GM18508 (cell line): ENCODE data around the gene RAB4A.
"Not testable (repeated sequence)": the region's sequence is repeated elsewhere in the genome, so short reads cannot be mapped to it uniquely, and the experiment has no call there.

Source experiments
- ATAC-seq: cut with Tn5 transposase; IDR thresholded peaks from one replicate; pipeline ENCODE4 v1.9.1; 2021; ENCODE audit warnings: moderate number of reproducible peaks; ENCODE audit not compliant: insufficient read depth, unreplicated experiment

Gene RAB4A

DNA sequence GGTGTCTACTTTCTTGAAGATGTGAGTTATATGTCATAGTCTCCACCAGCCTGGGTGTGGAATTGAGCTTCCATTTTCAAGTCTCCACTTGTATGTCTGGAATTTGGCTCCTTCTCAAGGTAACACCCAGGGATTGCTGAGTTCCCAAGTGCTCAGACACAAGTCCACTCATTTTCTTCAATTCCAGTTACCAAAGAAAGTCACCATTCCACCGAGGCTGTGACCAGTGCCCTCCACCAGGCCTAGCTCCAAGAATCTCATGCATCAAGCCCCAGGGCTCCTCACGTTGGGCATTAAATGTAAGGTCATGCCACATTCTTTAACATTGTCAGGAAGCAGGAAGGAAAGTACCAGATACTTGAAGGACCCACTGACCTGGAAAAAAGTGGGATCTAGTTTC lies 2.4 kb upstream of the RAB4A start:
- no peak for ATAC-seq

DNA sequence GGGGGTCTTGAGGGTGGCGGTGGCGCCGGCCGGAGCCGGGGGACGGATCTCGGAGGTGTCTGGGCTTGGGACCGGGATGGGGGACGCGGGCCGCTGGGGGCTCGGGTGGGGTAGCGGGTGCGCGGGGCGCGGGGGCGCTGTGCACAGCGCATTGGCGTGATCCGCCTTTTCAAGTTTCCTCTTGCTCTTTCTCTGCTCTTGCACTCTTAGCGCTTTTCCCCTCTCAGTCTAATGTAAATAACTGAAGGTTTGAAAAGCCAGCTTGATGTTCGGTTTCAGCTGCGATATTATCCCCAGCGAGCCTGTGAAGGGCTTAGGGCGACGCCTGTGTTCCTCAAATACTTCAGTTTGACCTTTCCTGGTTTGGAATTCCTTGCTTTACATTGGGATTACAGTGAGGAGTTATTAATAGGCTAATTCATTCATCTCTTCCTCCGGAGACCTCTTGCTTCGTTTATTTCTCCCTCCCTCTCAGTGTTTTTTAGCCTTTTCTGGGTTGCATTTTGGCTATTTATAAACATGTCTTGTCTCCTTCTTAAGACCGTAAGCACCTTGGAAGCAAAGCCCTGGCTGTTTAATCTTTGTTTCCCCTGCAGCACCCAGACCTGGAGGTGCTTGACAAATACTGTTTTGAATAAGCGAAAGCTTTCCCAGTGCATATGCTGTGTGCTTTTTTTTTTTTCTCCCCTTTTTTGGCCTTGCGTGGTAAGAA lies 693 bp downstream of the RAB4A start:
- ATAC-seq = no peak

DNA sequence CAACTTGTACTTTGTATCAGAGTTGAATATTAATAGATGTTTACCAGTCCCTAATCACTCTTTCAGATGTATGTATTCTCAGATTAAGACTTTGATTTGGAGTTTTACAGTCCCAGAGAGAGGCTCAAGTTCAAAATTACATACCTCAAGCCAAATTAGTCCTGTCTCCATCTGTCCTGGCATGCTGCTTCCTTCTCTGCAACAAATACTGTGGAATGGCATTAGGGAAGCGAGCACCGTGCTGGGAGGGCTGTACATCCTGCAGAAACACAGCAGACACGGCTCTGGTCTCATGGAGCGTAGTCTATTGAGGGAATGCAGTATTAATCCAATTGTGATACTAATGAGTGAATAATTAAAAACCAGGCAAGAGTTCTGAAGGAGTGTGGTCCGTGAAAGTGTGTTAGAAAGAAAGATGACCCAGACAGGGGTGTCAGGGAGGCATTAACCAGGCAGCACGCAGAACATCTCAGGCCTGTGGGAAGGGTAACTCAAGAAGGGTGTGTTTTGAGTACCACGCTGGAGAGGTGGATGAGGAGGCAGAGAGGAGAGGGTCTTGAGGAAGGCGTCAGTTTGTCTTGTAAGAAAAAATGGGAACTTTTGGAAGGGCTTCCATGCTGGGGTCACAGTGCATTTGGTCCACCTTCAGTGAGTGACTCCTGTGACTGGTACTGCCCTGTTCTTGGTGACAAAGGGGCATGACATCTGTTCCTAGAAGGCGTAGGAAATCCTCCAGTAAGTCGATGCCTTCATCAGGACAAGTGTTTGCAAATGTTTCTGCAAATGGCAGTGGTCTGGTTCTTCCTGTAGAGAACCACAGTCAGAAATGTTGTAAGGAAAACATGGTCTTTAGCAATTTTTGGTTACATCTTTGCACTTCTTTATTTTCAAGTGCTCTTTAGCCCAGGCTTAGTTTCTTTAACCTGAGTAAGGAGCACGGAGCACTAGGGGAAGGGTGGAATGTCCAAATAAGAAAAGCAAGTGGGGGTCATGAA lies 1.6 kb downstream of the RAB4A start:
- no peak for ATAC-seq

DNA sequence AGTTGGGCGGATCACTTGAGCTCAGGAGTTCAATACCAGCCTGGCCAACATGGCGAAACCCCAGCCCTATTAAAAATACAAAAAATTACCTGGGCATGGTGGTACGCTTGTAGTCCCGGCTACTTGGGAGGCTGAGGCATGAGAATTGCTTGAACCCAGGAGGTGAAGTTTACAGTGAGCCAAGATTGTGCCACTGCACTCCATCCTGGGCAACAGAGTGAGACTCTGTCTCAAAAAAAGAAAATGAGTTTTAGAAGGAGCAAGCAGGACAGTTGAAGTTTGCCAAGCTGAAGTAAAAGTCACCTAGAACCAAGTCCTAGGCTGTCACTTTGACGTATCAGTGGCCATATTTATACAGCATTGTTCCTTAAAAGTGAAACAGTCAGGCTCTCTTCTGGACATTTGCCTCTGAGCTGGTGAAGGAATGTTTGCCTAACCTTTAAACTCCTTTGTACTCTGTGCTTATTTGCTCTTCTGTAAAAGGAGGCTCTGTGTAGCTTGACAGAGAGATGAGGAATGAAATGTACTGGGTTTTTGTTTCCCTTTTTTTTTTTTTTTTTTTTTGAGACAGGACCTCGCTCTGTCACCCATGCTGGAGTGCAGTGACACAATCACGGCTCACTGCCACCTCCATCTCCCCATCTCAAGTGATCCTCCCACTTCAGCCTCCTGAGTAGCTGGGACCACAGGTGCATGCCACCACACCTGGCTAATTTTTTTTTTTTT lies 2.8 kb downstream of the RAB4A start:
- ATAC-seq = no peak

DNA sequence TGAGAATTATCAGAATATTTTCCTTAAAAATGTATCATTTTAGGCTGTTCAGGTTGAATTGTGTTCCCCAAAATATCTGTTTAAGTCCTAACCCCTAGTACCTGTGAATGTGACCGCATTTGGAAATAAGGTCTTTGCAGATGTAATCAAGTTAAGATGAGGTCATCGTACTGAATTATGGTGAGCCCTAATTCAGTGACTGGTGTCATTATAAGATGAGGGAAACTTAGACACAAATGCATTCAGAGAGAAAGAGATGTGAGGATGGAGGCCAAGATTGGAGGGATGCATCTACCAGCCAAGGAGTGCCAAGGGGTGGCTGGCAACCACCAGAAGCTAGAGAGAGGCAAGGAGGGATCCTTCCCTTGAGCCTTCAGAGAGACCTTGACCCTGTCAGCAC lies 4.1 kb downstream of the RAB4A start:
- ATAC-seq = no peak

DNA sequence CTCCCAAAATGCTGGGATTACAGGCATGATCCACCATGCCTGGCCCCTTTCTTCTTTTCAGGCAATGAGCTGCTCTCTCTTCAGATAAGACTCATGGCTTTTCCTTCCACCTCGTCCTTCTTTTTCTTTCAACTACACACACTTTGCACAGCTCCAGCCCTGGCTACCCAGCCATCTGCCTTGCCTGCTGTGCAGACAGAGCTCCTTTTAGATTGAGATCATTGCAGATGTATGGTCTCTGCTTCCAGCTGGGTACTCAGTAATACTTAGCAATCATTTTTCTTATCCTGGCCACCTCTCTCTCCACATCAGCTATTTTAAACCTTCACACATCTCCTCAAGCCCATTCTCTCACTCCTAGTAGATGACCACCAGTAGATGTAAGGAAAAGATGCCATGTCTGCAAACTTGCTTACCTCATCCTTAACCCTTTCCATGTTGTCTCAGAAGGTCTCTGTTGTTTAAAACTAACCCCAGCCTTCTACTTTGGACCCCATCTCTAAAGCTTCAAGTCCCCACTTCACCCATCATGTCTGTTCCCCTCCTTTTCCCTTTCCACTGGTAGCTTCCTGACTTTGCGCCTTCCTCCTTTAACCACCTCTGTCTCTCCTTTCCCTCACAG lies 7.3 kb downstream of the RAB4A start:
- ATAC-seq = no peak

DNA sequence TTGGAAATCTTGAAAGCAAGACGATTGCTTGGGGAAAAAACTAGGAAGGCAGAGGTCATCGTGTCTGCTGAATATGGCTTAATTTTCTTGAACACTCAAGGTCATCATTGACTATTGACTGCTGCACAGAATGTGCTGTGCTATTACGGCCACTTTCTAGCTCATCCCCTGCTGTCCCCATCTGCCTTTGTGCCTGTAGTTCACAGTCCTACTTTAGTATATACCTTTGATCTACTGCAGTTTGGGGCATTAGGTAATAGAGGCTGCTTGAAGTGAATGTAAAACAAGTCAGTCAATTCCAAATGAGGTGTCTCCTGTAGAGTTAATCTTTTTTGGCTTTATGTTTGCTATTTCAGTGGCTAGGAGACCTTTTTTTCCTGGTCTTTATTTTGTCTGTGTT lies 8.3 kb downstream of the RAB4A start:
- no peak for ATAC-seq

DNA sequence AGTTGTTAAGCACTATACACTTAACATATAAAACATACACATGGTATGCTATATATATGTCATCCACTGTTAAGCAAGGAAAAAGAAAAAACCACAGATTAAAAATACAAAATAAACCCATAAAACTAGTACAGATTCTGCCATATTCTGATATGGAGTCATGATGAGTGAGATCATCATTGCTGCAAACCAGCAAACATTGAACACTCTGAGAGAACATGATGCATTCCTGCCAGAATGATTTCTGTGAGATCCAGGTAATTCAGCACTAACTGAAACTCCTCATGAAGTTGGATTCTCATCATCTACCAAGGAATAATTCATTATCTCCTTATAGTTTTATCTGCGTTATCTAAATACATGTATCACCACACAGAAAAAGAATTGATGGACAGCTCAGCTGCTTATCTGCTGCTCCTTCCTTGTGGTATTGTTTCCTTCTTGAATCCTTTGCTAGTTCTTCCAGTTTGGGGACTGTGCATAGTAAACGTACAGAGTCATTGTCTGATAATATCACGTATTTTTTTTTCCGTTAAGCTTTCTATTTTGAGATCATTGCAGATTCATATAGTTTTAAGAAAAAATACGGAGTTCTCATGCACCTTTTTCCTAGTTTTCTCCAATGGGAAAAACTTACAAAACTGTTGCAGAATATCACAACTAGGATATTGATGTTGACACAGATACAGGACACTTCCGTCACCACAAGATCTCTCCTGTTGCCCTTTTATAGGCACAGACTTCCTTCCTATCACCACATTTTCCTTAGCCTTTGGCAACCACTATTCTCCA lies 9.3 kb downstream of the RAB4A start:
- no peak for ATAC-seq

DNA sequence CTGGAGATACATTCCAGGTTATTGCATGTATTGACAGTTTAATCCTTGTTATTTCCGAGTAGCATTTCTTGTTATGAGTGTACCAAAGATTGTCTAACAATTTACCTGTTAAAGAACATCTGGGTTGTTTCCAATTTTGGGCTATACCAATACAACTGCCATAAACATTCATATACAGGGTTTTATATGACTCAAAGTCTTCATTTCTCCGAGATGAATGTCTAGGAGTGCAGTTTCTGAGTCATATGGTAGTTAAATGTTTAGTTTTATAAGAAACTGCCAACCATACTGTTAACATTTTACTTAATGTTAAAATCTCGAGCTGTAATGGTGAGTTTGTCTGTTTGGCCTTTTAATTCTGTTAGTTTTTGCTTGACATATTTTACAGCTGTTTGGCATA lies 10.0 kb downstream of the RAB4A start:
- ATAC-seq = no peak

DNA sequence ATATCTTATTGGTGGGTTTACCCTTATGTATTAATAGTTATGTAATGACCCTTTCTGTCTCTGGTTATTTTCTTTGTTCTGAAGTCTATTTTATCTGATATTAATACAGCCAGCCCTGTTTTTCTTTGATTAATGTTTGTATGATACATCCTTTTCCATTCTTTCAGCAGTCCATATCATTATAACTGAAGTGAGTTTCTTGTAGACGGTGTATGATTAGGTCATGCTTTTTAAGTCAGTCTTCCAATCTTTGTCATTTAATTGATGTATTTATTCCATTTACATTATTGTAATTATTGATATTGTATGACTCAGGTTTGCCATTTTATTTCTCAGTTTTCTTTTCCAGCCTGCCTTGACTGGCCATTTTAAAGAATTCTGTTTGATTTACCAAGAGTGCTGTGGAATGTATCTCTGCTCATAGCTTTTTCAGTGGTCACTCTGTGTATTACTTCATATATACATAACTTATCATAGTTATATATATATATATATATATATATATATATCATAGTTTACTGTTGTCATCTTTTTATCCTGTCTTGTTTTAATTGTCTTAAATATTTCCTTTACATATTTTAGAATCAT lies 10.5 kb downstream of the RAB4A start:
- ATAC-seq = no peak

DNA sequence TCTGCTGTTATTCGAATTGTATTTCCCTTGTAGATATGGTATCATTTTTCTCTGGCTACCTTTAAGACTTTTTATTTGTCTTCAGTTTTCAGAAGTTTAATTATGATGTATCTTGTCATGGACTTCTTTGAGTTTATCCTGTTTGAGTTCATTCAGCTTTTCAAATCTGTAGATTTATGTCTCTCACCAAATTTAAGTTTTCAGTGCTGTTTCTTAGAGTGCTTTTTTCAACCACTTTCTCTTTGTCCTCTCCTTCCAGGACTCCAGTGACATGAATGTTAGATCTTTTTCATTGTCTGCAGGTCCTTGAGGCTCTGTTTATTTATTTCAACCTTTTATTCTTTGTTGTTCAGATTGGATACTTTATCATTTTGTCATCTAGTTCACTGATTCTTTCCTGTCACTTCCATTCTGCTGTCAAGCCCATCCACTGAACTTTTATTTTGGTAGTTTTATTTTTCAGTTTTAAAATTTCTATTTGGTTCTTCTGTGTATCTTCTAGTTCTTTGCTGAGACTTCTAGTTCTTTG lies 11.4 kb downstream of the RAB4A start:
- ATAC-seq = no peak

DNA sequence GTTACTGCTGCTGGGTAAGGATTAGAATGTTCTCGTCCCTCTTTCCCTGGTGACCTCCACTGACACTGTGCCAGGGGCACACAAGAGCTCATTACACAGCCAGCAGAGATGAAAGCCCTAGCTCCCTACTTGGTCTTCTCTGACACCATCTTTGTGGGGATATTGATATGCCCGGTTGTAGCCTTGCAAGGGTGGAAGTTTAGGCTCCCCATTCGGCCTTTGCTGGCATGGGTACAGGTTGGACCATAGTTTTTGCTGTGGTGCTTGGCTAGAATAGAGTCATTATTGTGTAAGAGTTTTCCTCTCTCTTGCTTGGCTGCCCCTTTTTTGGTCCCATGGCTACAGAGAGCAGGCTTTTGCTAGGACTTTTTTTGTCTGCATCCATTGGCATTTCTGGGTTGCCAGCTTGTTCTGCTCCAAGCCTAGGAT lies 12.3 kb downstream of the RAB4A start:
- ATAC-seq = no peak

DNA sequence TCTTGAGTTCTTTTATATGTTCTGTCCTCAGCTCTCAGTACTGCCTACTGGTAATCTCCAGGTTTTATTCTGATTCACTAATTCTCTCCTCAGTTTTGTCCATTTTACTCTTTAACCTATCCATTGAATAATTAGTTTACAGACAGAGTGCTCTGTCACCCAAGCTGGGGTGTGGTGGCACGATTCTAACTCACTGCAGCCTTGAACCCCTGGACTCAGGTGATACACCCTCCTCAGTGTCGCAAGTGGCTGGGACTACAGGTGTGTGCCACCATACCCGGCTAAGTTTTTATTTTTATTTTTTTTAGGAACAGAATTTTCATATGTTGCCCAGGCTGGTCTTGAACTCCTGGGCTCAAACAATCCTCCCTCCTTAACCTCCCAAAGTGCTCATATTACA lies 14.0 kb downstream of the RAB4A start:
- no peak for ATAC-seq

DNA sequence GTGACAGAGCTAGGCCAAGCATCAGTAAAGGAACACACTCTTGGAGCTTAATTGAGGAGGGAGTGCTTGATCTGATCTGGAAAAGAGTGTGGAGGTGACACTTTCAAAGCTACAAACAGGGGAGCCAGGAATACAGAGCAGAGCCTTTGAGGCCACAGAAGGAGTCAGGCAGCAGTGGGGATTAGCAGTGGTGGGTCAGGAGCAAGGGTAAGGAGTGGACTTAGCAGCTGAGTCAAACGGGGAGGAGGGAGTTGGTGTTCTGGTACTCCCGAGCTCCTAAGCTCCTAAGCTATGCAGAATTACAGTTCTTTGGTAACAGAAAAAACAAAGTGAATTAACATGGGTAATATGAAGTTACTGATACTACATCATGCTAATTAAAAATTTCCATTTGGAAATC lies 14.5 kb downstream of the RAB4A start:
- ATAC-seq = no peak

DNA sequence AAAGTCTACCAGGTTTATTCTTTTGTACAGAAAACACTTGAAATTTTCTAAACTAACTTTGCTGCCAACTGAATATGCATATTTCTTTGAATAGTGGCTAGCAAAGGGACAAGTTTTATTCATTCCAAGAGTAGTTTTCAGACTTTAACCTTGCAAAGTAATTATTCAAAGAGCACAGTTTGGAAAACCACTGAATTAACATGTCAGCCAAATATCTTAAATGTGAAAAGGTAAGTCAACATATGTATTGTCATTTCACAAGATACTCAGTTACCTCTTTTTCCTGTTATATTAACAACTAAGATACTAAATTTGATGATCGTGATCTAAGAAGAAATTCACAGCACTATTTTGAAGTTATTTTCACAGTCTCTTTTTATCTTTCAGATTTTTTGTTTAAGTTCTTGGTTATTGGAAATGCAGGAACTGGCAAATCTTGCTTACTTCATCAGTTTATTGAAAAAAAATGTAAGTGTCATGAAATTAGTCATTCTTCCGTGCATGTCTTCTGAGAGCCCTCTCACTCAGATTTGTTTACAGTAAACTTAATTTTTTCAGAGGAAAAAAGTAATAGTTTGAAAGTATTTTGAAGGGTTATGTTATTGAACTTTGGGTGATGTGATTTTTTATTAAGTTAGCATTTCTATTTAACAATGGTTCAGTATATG lies 15.3 kb downstream of the RAB4A start:
- no peak for ATAC-seq

DNA sequence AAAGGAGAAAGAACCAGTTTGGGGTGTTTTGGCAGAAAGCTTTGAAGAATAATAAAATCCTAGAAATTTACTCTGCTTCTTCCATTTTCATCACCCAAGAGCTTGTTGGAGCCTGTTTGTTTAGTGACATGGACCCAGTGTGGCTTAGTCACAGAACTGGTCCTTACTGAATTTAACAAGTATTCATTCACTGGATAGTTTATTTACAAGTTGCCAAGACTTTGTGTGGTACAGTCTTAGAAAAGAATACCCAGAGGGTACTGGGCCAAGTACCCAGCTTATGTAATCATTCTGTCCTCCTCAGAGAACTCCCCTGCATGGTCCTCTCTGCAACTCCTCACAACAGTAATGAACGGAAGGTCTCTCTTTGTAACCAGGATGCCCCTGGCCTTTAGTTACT lies 16.4 kb downstream of the RAB4A start:
- ATAC-seq = no peak

DNA sequence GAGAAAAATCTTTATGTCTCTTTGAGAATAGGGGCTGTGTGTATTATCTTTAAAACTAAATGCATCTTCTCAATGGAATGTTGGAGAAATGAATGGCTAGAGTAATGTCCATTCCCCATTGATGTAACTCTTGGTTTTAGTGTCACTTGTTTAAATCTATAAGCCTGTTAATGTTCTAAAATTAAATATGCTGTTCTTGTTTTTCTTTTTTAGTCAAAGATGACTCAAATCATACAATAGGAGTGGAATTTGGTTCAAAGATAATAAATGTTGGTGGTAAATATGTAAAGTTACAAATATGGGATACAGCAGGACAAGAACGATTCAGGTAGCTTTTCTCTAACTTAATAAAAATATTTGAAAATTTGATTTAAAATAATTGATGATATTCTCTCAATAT lies 17.6 kb downstream of the RAB4A start:
- ATAC-seq = no peak

DNA sequence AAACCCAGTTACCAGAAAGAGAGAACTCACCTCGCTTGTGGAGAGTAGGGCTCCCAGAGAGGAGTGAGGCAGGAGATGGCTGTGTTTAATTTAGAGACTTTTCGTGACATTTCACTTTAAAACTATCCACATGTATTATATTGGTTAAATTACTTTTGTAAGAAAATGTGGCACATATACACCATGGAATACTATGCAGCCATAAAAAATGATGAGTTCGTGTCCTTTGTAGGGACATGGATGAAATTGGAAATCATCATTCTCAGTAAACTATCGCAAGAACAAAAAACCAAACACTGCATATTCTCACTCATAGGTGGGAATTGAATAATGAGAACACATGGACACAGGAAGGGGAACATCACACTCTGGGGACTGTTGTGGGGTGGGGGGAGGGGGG lies 20.8 kb downstream of the RAB4A start:
- not testable (repeated sequence) for ATAC-seq
